Endodermal cell (in vitro differentiated cells): ENCODE results near the gene CORIN. TPM values are rescaled to one million over a fixed set of nuclear protein-coding genes. Genes with fewer than 3 reads are reported as not detected.

ENCODE experiments used
- DNase-seq: peaks from one replicate; pipeline ENCODE4 v3.0.0-alpha.2; 2017
- H3K27ac ChIP-seq: 2 replicates; pipeline ENCODE4 v1.5.1; 2013; ENCODE audit warnings: mild to moderate bottlenecking, low read depth, low read length, moderate library complexity
- H3K27me3 ChIP-seq: 2 replicates; pipeline ENCODE4 v1.6.1; 2013; ENCODE audit warnings: mild to moderate bottlenecking, low read length, moderate library complexity; ENCODE audit not compliant: insufficient read depth, control insufficient read depth, poor library complexity, severe bottlenecking
- H3K36me3 ChIP-seq: 2 replicates; pipeline ENCODE4 v1.7.0; 2013; ENCODE audit warnings: mild to moderate bottlenecking, low read length, moderate library complexity; ENCODE audit not compliant: control insufficient read depth, insufficient read depth
- H3K4me1 ChIP-seq: one replicate; pipeline ENCODE4 v1.7.0; 2013; ENCODE audit warnings: low read length; ENCODE audit not compliant: control insufficient read depth, insufficient read depth
- H3K4me3 ChIP-seq: 2 replicates; pipeline ENCODE4 v1.5.1; 2013; ENCODE audit warnings: mild to moderate bottlenecking, low read length, moderate library complexity
- H3K9ac ChIP-seq: 2 replicates; pipeline ENCODE4 v1.6.1; 2013; ENCODE audit warnings: mild to moderate bottlenecking, low read length, moderate library complexity; ENCODE audit not compliant: poor library complexity, severe bottlenecking; ENCODE audit errors: extremely low read depth
- H3K9me3 ChIP-seq: 2 replicates; pipeline ENCODE4 v1.6.1; 2013; ENCODE audit warnings: mild to moderate bottlenecking, low read length, moderate library complexity; ENCODE audit not compliant: control insufficient read depth
- H3K27ac Mint-ChIP-seq: 2 replicates; pipeline ENCODE4 v1.8.0; 2020; ENCODE audit warnings: mixed read lengths
- H3K27me3 Mint-ChIP-seq: 2 replicates; pipeline ENCODE4 v1.8.0; 2021; ENCODE audit warnings: mild to moderate bottlenecking, mixed read lengths; ENCODE audit not compliant: insufficient read depth
- H3K36me3 Mint-ChIP-seq: 2 replicates; pipeline ENCODE4 v1.8.0; 2020; ENCODE audit warnings: low read depth, mixed read lengths
- H3K4me1 Mint-ChIP-seq: 2 replicates; pipeline ENCODE4 v1.8.0; 2020; ENCODE audit warnings: mixed read lengths
- H3K4me3 Mint-ChIP-seq: 2 replicates; pipeline ENCODE4 v1.8.0; 2020; ENCODE audit warnings: mild to moderate bottlenecking, moderate library complexity, mixed read lengths
- H3K9me3 Mint-ChIP-seq: 2 replicates; pipeline ENCODE4 v1.8.0; 2020; ENCODE audit warnings: mild to moderate bottlenecking, mixed read lengths
- WGBS, 2 experiments: methylation state at CpG; one replicate each; pipeline versions ENCODE4 v1.1.5 to v1.1.7; 2013; ENCODE audit warnings: missing lambda C conversion rate in 2 of 2, mixed read lengths in 1 of 2; ENCODE audit not compliant: insufficient coverage in 1 of 2, insufficient read length in 1 of 2; 5-methylcytosine and 5-hydroxymethylcytosine counted together
- total RNA-seq, 2 donors: library from RNA; stranded (reverse); fragmentation: NEBNext Ultra II Directional in 1 of 2; extraction: Animal tissue kit (Norgen Biotek cat#: 25700) in 1 of 2; gene quantifications; 2 replicates in 1 of 2; 3 replicates in 1 of 2; pipeline ENCODE4 v1.2.1, GENCODE V29; 2021
- TF ChIP-seq, protein P1 (sequence below): fragments of 200-600 bp; sonication (generic); conservative IDR thresholded peaks from 2 replicates; pipeline ENCODE4 v1.5.0; 2021; ENCODE audit warnings: antibody characterized with exemption, mild to moderate bottlenecking

CORIN gene
- total RNA-seq, 2 donors from 2014 or later = 0.53 TPM; not detected in 1

DNA sequence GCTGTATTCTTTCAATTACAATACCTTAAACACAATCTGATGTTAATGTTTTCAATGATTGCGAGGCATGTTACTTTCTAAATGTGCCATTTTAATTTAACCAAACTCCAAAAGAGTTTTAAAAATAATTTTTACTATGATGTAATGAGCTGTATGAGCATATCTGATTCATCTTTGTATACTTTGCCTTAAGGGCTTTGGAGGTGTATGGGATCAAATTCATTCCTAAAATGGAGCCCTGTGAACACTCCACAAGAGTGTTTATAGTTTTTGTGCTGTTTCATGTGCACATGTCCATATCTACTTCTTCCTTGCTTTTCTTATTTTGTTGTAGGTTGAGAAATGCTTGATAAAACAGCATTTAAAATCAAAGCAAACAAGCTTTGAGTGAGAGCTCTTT lies 270.4 kb downstream of the CORIN start:
- TF ChIP-seq, protein P1, sequence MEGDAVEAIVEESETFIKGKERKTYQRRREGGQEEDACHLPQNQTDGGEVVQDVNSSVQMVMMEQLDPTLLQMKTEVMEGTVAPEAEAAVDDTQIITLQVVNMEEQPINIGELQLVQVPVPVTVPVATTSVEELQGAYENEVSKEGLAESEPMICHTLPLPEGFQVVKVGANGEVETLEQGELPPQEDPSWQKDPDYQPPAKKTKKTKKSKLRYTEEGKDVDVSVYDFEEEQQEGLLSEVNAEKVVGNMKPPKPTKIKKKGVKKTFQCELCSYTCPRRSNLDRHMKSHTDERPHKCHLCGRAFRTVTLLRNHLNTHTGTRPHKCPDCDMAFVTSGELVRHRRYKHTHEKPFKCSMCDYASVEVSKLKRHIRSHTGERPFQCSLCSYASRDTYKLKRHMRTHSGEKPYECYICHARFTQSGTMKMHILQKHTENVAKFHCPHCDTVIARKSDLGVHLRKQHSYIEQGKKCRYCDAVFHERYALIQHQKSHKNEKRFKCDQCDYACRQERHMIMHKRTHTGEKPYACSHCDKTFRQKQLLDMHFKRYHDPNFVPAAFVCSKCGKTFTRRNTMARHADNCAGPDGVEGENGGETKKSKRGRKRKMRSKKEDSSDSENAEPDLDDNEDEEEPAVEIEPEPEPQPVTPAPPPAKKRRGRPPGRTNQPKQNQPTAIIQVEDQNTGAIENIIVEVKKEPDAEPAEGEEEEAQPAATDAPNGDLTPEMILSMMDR = no peak
- no peak overlapping the region for H3K27ac Mint-ChIP-seq
- no peaks in the 10 kb centered on the region for H3K27me3 ChIP-seq
- H3K4me3 Mint-ChIP-seq = no peak overlapping the region
- no peaks in the 10 kb centered on the region for H3K36me3 Mint-ChIP-seq
- no peak overlapping the region for H3K9ac ChIP-seq
- no peaks in the 10 kb centered on the region for H3K36me3 ChIP-seq
- no peaks in the 10 kb centered on the region for H3K27me3 Mint-ChIP-seq
- H3K9me3 ChIP-seq = no peaks in the 10 kb centered on the region
- H3K9me3 Mint-ChIP-seq = no peaks in the 10 kb centered on the region
- H3K4me1 ChIP-seq = no peaks in the 10 kb centered on the region
- DNase-seq = no peak
- H3K4me1 Mint-ChIP-seq = no peaks in the 10 kb centered on the region
- no peak overlapping the region for H3K27ac ChIP-seq
- WGBS, 2 experiments = 100% methylated on average over 1 of the region's 1 CpG; no CpG with 5 or more reads in 1 of the 2 experiments
- no peak overlapping the region for H3K4me3 ChIP-seq

DNA sequence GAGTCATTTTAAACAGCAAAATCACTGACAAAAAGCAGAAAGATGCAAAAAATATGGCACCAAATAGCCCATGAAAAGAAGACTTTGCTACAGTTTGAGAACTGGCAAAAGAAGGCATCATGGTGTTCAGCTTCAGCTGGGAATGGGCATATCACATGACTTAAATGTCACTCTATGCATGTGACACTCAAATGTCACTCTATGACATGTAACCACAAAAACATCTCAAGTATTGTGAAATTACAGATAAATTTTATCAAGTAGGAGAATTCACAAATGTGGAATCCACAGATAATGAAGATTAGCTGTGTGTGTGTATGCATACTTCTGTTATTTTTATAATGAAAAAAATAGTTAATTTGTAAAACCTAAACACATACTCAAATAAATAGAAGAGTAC lies 270.9 kb downstream of the CORIN start:
- no peak overlapping the region for H3K4me3 Mint-ChIP-seq
- no peaks in the 10 kb centered on the region for H3K36me3 Mint-ChIP-seq

DNA sequence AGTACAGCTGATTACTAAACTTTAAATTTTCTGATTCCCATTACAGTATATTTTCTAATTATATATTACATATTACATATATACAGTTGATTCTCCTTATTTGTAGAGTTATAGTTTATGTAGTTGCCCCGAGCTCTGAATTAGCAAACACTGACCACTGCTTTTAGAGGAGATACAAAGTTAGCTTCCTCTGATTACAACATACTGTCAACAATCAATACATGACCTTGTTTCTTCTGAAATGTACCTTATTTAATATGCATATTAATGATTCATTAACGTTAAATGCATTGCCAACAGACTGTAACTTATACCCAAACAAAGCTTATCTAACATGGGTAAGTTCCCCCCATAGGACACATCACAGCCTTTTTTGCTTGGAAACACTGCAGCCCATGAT lies 271.3 kb downstream of the CORIN start:
- Mint-ChIP-seq H3K36me3 (no peaks in the 10 kb centered on the region), H3K27ac (no peak overlapping the region)

More for the DNA sequence above, 270.9 kb downstream of the CORIN start:
- DNase-seq = no peak
- H3K9me3 Mint-ChIP-seq = no peaks in the 10 kb centered on the region
- TF ChIP-seq, protein P1 = no peak
- H3K27me3 Mint-ChIP-seq = no peaks in the 10 kb centered on the region
- no peak overlapping the region for H3K4me3 ChIP-seq
- H3K27ac ChIP-seq = no peak overlapping the region
- H3K27ac Mint-ChIP-seq = no peak overlapping the region
- no peaks in the 10 kb centered on the region for H3K4me1 ChIP-seq
- no peaks in the 10 kb centered on the region for H3K36me3 ChIP-seq
- no peaks in the 10 kb centered on the region for H3K4me1 Mint-ChIP-seq
- no peaks in the 10 kb centered on the region for H3K9me3 ChIP-seq
- H3K9ac ChIP-seq = no peak overlapping the region
- H3K27me3 ChIP-seq = no peaks in the 10 kb centered on the region

More for the DNA sequence above, 271.3 kb downstream of the CORIN start:
- TF ChIP-seq, protein P1 = no peak
- no peak overlapping the region for H3K27ac ChIP-seq
- no peak for DNase-seq
- 86% methylated on average over 1 of the region's 2 CpGs; no CpG with 5 or more reads in 1 of the 2 experiments for WGBS, 2 experiments
- H3K27me3 ChIP-seq = no peaks in the 10 kb centered on the region
- Mint-ChIP-seq H3K4me3 (no peak overlapping the region), H3K4me1 (no peaks in the 10 kb centered on the region), H3K27me3 (no peaks in the 10 kb centered on the region), H3K9me3 (no peaks in the 10 kb centered on the region)
- H3K4me3 ChIP-seq = no peak overlapping the region
- H3K36me3 ChIP-seq = no peaks in the 10 kb centered on the region
- no peaks in the 10 kb centered on the region for H3K4me1 ChIP-seq
- H3K9me3 ChIP-seq = no peaks in the 10 kb centered on the region
- H3K9ac ChIP-seq = no peak overlapping the region
